Spleen (tissue), 7 donors: ENCODE measurements around the gene ZDHHC23.
A peak's percentile ranks its signal among the peaks of the same experiment; 100 is the strongest.

Experiments used
- CTCF ChIP-seq, 11 experiments: fragments of 200-600 bp in 7 of 11; fragments of 450-650 bp in 4 of 11; sonication (generic) in 4 of 11; IDR thresholded peaks in 8 of 11; conservative IDR thresholded peaks in 3 of 11; 1 replicate in 7 of 11; 2 replicates in 4 of 11; pipeline versions ENCODE4 v1.4.0 to v1.8.0; 2016 to 2021; ENCODE audit warnings: antibody characterized with exemption in 11 of 11, inconsistent platforms in 4 of 11, mild to moderate bottlenecking in 1 of 11
- POLR2A ChIP-seq, 3 donors: fragments of 450-650 bp; IDR thresholded peaks; one replicate each; pipeline ENCODE4 v1.5.1; 2017; ENCODE audit warnings: antibody characterized with exemption in 3 of 3, mild to moderate bottlenecking in 1 of 3
- POLR2AphosphoS5 ChIP-seq, 3 donors: sonication (generic); formaldehyde crosslinking; IDR thresholded peaks; one replicate each; pipeline ENCODE4 v1.5.1; 2017; ENCODE audit warnings: antibody characterized with exemption in 3 of 3
- donor health status: DM: no; HTN: no; CAD: no; lungs with moderate emphysema.
- donor health status: DM: no; HTN: no; CAD: no.
- donor health status: DM: no; HTN: no; CAD: no.

GRCh38 chr3:113948015-113948917, 453 bp downstream of the ZDHHC23 start:
- TF ChIP-seq POLR2A (IDR thresholded peaks at IDR 0.05) (no peak), CTCF (IDR thresholded peaks at IDR 0.05 in 8 of 11, conservative IDR thresholded peaks at IDR 0.05 in 3 of 11) (no peak), POLR2AphosphoS5 (IDR thresholded peaks at IDR 0.05) (peak in 1 of 3 donors; percentile 40)
